ENCODE measurements around the gene EBF3. TPM values are rescaled to one million over a fixed set of nuclear protein-coding genes. Genes with fewer than 3 reads are reported as not detected.

The EBF3 gene
- total RNA-seq, 1 donor from 2014 or later = 1.8 TPM

DNA sequence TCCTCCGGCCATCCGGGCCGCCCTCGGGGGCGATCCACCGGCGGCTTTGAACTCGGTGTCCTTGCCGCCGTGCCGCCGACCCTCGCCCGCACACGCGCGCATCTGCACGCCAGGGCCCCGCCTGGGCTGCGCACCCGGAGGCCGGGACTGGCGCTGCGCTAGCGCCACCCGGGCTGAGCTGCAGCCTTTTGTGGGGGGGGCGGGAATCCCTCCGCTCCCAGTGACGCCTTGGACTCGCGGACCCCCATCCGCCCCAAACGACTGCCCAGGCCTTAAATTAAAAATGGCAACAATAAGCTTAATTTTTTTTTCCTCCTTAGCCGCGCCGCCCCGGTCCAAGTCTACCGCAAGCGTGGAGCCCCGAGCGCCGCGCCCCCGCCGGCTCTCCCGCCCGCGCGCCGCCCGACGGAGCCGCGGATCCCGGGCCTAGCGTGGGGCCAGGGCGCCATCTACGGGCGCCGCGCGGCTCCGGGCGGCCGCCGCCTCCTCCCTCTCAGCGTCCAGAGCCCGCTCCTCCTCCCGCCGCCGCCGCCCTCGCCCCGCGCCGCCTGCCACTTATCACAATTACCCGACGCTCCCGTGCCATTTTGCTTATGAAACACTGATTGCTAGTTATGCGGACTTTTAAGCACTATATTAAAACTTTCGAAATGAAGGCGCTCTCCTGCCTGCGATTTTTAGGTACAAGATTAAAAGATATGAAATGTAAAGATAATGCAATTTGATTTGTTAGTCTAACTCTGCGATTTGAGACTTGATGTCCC lies 7.5 kb upstream of the EBF3 start:
- DNase-seq (ENCODE audit: low spot score) = peak; percentile 39

GRCh38 chr10:129970465-129971364 lies 6.6 kb upstream of the EBF3 start:
- DNase-seq (ENCODE audit: low spot score) = no peak

- DNase-seq (ENCODE audit: low spot score) = no peak
Measured at GRCh38 chr10:129969911-129970464, 5.9 kb upstream of the EBF3 start.

DNA sequence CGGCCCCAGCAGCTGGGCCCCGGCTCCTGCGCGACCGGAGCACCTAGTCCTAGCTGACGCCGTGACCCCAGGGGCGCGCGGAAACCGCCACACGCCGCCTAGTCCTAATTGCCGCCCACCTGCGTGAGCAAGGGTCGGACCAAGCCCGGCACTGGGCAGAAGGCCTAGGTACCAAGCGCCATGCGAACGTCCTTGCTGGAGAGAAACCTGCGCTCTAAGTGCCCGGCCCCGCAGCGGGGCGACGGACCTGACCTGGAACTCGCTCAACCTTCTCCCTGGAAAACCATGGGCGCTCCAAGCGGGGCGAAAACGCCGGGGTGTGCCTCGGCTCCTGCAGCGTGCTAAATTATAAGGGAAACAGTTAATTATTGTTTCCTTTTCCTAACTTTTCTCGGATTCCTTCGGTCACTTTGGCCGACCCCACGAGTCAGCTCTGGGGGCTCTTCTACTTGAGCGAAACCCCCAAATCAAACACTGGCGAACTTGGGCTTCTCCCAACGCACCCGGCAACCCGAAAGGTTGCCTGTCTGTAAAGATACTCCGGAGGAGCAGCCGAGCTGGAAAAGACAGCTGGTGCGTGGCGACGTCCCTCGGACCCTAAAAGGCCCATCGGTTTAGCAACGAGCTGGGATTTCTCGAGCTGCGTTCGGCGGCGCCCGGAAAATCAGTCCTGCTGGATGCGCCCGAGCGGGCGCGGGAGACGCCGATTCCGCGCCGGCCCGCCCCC lies 5.3 kb upstream of the EBF3 start:
- DNase-seq (ENCODE audit: low spot score) = no peak

DNA sequence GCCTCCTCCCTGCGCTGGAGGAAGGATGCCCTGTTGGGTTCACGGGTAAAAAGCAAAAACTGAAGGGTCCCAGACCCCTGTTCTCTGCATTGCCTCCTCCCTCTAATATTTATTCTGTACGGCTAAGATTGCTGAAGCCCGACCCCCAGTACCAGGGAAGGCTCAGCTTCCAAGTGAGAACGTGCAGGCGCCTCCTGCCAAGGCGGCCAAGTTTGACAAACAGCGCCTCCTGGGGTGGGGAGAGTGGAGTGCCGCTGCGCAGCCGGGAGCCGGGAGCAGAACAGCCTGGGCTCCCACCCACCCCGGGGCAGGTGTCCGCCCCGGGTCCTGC lies 4.7 kb upstream of the EBF3 start:
- peak; percentile 30 for DNase-seq (ENCODE audit: low spot score)

DNA sequence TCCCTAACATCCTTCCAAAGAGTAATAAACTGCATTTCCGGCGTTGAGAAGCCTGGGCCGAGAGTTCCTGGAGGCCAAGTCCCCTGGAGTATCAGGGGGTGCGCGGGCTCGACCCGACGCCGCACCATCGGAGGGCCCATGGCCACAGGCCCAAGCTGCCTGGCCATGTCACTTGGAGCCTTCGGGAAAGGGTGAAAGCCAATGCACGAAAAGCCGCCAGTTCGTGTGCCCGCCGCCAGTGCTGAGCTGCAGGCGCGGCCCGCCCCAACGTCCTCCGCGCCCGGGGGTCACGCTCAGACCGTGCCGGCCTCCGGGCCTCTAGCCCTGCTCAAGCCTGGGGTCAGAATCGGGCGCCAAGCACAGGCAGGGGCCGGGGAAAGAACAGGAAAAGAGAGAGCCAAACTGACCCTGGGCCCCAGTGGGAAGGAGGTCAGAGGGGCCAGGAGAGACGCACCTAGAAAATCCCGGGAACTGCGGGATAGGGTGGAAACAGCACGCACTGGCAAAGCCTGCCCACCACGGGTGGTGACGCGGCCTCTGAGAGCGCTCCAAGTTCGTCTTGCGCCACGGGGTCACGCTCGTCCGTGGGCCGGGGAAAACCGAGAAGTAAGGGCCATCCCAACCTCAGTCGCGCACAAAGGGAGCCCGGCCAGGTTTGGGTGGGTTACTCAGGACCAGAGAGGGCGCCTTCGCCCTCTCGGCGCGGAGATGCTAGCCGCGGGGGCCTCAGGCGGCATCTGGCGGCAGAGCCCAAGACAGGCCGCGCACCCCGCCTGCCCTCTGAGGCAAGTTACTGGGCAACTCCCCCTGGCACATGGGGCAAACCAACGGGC lies 4.2 kb upstream of the EBF3 start:
- DNase-seq (ENCODE audit: low spot score) = no peak

GRCh38 chr10:129967579-129968019 lies 3.5 kb upstream of the EBF3 start:
- DNase-seq (ENCODE audit: low spot score) = no peak

DNA sequence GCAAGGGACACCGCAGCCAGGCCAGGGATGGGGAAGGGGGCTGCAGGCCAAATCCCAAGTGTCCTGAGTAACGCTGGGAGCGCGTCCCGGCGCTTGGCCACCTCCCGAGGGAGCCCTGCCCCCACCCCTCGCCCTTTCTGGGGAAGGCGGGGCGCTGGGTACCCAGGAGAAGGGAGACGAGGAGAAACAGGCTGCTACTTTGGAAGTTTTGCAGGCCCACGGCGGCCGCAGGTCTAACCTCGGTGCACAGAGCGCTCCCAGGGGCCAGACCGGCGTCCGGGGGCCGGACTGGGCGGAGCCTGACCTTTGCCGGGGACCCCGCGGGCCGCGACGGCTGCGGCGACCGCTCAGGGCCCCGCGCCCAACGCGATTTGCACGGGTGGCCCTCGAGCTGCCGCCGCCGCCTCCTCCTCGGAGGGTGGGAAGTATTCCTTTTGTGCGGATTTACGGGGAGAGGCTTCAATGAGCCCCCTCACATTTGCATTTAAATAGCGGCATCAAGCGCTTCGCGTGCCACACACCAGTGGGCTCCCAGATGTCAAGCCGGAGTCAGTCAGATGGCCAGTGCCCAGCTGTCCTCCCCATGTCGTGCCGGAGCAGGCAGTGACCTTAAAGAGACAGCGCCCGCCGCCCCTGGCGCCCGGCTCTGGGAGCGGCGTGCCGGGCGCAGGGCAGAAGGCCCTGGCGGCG lies 3.0 kb upstream of the EBF3 start:
- DNase-seq (ENCODE audit: low spot score) = no peak

DNA sequence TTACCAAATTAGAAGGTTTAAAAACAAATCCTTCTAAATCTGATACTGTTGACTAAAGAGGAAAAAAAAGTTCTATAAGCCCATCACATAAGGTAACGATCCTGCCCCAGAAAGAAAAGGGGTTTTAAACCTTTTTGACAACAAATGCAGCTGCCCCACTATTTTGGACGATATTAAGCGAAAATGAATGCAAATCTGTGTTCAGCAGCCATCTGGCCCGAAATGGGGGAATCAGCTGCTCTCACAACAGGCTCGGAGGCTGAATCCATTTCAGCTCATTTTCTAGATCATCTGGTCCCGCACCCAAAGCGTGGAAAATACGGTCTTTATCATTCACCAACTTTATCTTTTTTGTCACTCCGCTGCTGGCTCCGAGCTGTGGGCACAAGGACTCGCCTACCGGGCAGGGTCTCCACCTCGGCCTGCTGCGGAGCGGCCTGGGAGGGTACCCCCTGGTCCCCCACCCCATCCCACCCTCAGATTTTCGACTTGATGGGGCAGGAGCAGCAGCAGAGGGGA lies 2.4 kb upstream of the EBF3 start:
- DNase-seq (ENCODE audit: low spot score) = no peak

DNA sequence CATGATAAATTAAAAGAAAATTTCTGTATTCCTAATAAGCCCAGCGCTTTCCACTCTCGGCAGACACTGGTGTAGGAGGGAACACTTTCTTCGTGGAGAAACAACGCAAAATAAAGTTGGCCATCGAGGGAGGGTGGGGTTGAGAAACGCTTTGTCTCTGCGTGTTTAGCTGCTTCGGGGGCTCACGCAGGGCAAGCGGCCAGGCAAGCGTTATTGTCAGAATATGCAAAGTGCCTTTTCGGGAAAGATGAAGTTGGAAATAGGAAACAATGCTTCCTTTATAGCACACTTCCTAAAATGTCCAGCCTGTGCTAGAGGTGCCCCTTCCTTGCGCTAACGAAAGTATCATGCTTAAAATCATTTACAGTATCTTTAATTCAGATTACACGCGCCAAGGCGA lies 1.9 kb upstream of the EBF3 start:
- no peak for DNase-seq (ENCODE audit: low spot score)

DNA sequence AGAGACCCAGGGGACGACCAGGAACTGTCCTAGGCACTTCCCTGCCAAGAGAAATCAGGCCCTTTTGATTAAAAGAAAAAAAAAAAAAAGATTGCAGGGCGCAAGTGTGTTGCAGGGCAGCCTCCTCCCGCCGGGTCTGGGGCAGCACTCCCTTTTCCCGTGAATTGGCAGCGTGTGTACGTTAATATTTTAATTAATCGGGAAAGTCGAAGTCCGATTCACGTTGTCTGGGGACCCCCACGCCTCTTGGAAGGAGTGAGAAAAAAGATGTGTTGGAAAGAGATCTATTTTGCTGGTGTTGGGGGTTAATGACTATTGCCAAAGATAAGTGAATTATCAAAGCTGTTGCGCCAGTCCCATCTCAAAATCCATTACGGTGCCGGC lies 1.3 kb upstream of the EBF3 start:
- DNase-seq (ENCODE audit: low spot score) = no peak

DNA sequence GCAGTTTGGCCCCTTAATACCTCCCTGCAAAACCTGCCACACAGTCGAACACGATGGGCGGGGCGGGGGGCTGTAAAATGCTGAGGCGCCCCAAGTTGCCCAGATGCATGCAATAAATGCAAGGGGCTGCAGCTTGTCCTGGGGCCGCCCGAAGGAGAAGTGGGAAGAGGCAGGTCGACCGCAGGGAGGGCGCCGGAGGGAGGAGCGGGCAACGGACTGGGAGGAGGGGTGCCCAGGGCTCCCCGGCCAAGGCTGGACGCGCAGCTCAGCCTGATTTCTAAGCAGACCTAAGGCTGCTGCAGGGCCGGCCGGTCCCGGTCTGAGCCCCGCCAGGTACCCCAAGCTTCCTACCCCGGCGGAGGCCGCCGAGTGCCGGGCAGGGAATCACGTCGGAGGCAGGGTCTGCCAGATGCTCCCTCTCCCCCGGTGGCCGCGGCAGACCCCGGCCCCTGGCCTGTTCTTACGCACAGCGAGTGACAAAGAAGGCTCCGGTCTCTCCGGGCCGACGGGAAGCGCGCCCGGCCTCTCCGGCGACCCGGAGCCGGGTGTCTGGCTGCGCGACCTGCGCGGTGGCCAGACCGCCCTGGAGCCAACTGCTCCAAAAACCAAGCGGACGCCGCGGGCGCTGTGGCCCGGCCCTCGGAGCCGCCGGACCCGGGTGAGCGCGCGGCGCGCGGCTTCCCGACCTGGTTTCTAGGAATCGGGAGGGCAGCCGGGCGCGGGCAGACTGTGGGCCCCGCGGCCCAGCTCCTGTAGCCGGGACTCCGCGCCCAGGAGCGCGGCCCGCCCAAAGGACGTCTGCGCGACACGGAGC lies 744 bp upstream of the EBF3 start:
- DNase-seq (ENCODE audit: low spot score) = no peak

- DNase-seq (ENCODE audit: low spot score) = no peak
Measured at GRCh38 chr10:129962872-129963640, 1.0 kb downstream of the EBF3 start.

- DNase-seq (ENCODE audit: low spot score) = no peak
Measured at GRCh38 chr10:129962031-129962871, 1.8 kb downstream of the EBF3 start.

GRCh38 chr10:129961157-129961701 lies 2.8 kb downstream of the EBF3 start:
- DNase-seq (ENCODE audit: low spot score) = no peak

GRCh38 chr10:129960481-129961156 lies 3.5 kb downstream of the EBF3 start:
- DNase-seq (ENCODE audit: low spot score) = no peak

Data from mucosa of gallbladder (tissue), 1 donor.